HG03064 (cell line): ENCODE results near the gene LAMA3.

Experiments used
- ATAC-seq: cut with Tn5 transposase; IDR thresholded peaks from one replicate; pipeline ENCODE4 v1.9.1; 2021; ENCODE audit warnings: low read depth; ENCODE audit not compliant: unreplicated experiment

LAMA3 gene

GRCh38 chr18:23982155-23983079, 293.2 kb downstream of the LAMA3 start:
- ATAC-seq, result no peak

GRCh38 chr18:23983112-23983511, 293.9 kb downstream of the LAMA3 start:
- ATAC-seq, result no peak

- peak; percentile 67 for ATAC-seq
These were observed 297.5 kb downstream of the LAMA3 start for GRCh38 chr18:23986600-23987359.

GRCh38 chr18:23990474-23991410, 301.5 kb downstream of the LAMA3 start:
- no peak for ATAC-seq

- no peak for ATAC-seq
These were observed 303.1 kb downstream of the LAMA3 start for GRCh38 chr18:23992089-23992940.

- no peak for ATAC-seq
These were observed 303.7 kb downstream of the LAMA3 start for GRCh38 chr18:23992941-23993280.

- ATAC-seq, result peak; percentile 38
These were observed 305.2 kb downstream of the LAMA3 start for GRCh38 chr18:23994361-23994902.

GRCh38 chr18:23995180-23995579, 305.9 kb downstream of the LAMA3 start:
- no peak for ATAC-seq

GRCh38 chr18:23998018-23998417, 308.8 kb downstream of the LAMA3 start:
- ATAC-seq, result no peak

- ATAC-seq, result no peak
These were observed 309.6 kb downstream of the LAMA3 start for GRCh38 chr18:23998820-23999219.

GRCh38 chr18:24000613-24001490, 311.6 kb downstream of the LAMA3 start:
- no peak for ATAC-seq

GRCh38 chr18:24002479-24002878, 313.2 kb downstream of the LAMA3 start:
- no peak for ATAC-seq

- no peak for ATAC-seq
These were observed 314.0 kb downstream of the LAMA3 start for GRCh38 chr18:24003288-24003687.

- ATAC-seq, result no peak
These were observed 314.8 kb downstream of the LAMA3 start for GRCh38 chr18:24003903-24004640.
